HEK293T (cell line): ENCODE results near the gene DLG2.

Experiments
- CTBP1 ChIP-seq: fragments of 450-650 bp; IDR thresholded peaks from 2 replicates; pipeline ENCODE4 v1.6.1; 2016; ENCODE audit warnings: borderline replicate concordance
- HDGF ChIP-seq: fragments of 450-650 bp; IDR thresholded peaks from 2 replicates; pipeline ENCODE4 v1.6.1; 2017; ENCODE audit warnings: antibody characterized with exemption, borderline replicate concordance
- SP1 ChIP-seq: fragments of 450-650 bp; IDR thresholded peaks from 2 replicates; pipeline ENCODE4 v1.6.1; 2017
- TARDBP ChIP-seq: fragments of 450-650 bp; IDR thresholded peaks from 2 replicates; pipeline ENCODE4 v1.6.1; 2016

DNA sequence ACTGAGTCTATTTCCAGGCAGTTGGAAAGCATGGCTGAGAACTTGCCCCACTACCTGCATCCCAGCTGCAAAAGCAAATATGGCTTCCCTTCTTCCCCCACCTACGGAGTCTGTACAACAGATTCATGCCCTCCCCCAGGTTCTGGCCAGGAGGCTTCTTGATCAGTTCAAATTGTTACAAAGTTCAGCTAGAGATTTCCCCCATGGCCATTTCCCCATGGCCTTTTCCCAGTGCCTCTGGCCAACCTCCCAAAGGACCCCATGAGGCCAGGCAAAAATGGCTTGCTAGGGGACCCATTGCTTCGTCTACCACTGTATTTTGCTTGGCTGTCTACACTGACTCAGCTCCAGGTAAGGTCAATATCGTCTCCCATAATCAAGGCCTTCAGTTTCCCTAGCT is 203.3 kb downstream of the DLG2 start:
- TF ChIP-seq HDGF (no peak), SP1 (no peak), CTBP1 (no peak), TARDBP (no peak)
